NCI-H2029 treated with DMSO at 0.1 percent for 48 hours (cell line): Measurements from ENCODE around the gene PCDH12.
A peak's percentile ranks its signal among the peaks of the same experiment; 100 is the strongest.

ENCODE experiments used
- DNase-seq: peaks from one replicate; lab custom pipeline; 2025; lab: John Stamatoyannopoulos, UW

The PCDH12 gene

GRCh38 chr5:141958113-141958512, at the start of gene PCDH12:
PCDH12 (minus strand) TSS chr5:141958202; CDS start chr5:141957851, 351 bp downstream.
- no peak for DNase-seq

DNA sequence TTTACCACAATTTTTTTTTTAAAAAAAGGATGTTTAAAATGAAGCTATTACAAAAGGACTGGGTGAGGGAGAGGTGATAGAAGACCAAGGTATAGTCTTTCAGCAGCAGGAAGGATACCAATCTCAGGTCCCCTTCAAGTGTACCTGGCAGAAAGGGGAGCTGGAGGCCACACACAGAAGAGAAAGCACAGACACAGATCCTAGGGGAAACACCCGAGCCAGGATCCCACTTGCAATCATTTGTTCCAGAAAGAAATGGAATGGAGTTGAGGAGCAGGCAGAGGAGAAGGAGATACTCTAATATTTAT, 49.2 kb upstream of the PCDH12 start:
- no peak for DNase-seq

- DNase-seq: no peak
These were observed 48.6 kb upstream of the PCDH12 start for GRCh38 chr5:142006363-142007236.

DNA sequence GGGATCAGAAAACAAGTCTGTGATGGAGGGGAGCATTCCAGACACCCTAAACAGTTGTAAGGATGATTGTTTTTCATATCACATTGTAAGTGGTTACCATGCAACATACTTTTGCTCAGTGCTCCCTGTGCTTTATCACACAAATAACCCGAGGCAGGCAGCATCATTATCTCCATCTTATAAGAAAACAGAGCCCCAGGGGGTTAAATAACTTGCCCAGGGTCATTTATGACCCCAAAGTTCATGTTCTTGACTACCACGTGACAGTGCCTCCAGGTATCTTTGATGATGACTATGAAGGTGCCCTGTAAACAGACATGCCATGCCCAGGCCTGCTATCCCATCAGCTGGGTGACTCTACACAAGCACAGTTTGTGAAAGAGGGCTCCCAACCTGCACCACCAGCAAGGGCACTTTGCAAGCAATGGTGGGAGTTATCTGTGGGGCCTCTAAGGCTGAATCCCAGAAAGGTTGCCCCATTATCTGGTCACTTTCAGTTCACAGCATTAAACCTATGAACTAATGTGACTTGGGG, 45.3 kb upstream of the PCDH12 start:
- no peak for DNase-seq

DNA sequence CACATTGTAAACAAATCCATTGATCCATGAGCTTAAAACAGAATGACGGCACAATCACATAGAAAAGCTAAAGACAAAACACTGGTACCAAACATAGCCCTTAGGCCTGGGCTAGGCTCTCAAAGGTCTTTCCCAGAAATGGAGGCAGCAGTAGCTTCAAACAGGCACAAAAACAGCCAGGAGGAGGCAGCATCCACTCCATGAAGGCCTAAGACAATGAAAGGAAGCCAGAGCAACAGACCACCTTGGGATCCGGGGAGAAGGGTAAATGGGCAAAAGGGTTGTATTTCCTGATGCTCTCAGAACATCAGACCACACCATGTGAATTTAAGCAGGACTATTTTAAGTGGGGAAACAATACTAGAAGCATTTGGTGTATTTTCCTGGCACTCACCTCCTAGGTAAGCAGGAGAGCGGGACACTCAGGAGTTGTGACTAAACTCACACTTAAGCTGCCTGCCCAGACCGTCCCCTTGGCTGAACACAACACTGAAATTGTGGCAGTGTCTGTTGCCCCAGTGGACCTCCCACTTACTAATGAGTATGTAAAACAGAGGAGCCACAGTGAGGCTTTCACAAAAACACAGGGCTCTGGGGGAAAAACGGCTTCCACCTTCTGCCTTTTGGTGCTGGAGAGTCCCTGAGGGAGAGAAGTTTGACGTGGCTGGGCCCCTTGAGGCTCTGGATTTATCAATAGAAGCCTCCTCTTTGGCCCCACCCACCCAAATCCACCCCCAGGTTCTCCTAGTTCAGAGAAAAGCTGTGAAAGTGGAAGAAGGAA, 42.9 kb upstream of the PCDH12 start:
- no peak for DNase-seq

DNA sequence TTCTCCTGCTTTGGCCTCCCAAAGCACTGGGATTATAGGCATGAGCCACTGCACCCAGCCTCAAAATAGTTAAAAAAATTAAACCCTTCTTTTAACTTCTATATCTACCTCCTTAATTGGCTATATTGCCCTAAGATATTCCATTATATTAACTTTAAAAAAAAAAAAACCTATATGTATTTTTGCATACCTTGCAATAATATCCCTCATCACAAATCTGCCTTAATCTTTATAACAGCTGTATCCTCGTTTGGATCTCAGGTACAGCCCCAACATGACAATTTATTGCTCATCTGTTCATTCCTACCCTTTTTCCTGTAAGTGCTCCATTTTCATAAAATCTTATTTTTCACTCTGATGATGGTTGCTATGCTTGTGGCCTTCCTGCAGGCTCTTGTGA, 42.2 kb upstream of the PCDH12 start:
- no peak for DNase-seq

- DNase-seq: no peak
These were observed 39.5 kb upstream of the PCDH12 start for GRCh38 chr5:141997358-141997960.

- DNase-seq: no peak
These were observed 37.7 kb upstream of the PCDH12 start for GRCh38 chr5:141995656-141996055.

- no peak for DNase-seq
These were observed 36.6 kb upstream of the PCDH12 start for GRCh38 chr5:141994511-141995136.

- peak; percentile 54 for DNase-seq
These were observed 34.5 kb upstream of the PCDH12 start for GRCh38 chr5:141992349-141992963.

DNA sequence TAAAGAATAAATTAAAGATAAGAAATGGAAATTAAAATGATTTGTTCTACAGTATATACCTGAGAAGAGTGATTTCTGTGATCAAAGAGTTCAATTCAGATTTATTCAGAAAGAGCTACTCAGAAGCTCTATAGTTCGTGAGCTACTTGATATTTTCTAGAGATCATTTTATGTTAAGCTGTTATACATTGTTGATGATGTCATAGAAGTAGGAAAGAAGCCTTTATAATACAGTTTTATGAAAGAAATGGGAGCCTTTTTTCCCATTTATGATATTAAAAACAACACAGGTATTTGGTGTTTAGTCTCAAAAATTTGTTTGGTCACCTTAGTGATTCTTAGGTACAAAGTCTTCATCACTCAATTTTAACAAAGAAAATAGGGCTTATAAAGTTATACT, 31.7 kb upstream of the PCDH12 start:
- DNase-seq: no peak

DNA sequence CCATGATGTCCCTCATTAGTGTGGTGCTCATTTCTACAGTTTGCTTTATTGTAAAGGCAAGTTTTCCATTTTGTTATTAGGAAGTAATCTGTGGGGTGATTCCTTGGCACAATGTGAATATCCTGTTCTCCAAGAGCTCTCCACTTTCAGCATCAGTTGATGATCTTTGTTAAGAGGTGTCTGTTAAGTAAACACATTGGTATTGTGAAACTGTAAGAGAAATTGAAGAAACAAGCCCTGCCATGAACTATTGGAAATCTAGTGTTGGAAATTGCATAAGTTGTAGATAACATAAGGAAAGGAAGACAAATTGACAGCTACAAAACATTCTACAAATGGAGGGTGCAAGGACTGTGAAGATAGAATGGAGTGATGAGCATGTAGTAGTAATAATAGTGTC, 28.1 kb upstream of the PCDH12 start:
- DNase-seq: no peak

DNA sequence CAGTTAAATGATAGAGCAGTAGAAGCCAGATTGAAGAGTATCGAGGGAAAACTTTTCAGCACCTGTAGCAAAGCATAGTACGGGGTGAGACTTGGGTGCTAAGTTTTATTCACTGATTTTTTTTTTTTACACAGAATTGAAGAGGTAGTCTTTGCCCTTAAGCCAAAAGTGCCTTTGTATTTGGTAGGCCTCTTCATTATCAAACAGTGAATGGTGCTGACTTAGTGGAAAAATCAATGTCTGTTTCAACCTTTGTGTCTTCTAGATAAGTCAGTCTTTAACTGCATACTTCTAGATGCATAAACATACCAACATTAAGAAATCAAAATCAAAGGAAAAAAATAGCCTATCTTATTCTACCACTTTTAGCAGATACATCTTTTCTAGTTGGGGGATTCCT, 24.6 kb upstream of the PCDH12 start:
- DNase-seq: no peak

DNA sequence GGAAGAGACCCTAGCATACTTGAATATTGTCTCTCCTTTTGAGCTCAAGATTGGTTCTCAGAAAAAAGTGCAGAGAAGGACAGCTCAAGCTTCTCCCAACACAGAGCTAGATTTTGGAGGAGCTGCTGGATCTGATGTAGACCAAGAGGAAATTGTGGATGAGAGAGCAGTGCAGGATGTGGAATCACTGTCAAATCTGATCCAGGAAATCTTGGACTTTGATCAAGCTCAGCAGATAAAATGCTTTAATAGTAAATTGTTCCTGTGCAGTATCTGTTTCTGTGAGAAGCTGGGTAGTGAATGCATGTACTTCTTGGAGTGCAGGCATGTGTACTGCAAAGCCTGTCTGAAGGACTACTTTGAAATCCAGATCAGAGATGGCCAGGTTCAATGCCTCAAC, 20.4 kb upstream of the PCDH12 start:
- DNase-seq: no peak

- no peak for DNase-seq
These were observed 18.2 kb upstream of the PCDH12 start for GRCh38 chr5:141976176-141976575.

DNA sequence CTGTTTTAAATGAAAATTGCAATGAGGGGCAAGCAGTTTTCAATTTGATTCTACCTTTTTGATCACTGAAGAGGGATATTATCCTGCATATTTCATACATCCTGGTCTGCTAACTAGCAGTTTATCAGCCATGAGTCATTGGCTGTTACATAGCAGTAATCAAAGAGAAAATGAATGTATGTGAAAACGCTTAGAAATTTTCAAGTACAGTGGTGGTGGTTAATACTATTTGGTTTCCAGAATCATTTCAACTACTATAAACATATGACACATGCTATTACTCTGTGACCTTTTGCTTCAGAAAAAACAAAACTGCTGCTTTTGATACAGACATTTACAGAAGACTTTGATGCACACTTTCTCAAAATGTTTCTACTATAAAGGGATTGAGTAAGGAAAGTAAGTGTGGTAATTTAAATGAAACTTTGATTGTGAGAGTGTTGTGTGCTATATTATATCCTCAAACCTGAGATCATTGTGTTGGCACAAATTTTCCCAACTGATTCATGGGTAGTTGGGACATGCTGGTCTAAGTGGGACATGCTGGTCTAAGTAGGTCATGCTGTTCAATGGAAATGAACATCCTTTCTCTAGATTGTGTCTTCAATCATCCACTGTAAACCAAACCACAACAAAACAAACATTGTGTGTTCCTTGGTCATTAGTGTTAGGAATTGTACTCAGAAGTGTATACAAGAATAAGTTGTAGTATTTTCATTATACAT, 16.0 kb upstream of the PCDH12 start:
- DNase-seq: no peak

DNA sequence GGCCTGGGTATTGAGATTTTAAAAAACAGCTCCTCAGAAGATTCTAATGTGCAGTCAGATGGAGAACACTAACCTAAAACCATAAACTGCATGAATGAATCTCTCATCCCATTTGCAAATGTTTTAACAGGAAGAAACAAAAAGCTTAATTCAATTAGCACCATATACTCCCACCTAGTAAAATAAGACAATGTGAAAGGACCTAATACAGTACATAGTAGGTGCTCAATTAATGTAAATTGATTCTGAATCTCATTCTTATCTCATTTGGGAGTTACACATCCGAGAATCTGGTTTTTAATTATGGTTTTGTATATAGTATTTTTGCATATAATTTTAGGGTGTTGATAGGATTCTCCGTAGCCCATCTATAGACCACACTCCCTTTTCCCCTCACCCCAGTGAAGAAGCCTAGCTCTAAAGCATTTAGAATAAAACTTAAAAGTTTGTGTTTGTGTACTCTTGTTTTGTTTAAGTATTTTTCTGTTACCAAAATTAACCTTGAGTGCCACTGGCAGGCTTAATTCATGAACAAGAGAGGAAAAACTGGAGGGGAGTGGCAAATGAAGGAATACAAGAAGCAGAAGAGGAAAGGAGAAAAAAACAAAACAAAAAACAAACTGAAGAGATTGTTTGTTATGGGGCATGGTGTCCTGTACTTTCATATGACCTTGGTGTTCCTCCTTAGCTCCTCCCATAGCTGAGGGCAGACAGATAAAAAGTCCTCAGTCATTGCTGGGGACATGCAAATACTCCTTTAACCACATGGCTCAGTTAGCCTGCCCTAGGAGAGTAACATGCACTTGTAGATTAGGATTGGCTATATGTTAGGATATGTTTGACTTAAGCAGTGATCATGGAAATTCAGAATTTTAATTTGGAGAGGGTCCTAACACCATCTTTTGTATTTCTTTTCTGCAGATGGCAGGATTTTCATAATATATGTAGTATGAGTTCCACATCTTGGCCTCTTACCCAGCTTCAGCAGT, 12.1 kb upstream of the PCDH12 start:
- no peak for DNase-seq

DNA sequence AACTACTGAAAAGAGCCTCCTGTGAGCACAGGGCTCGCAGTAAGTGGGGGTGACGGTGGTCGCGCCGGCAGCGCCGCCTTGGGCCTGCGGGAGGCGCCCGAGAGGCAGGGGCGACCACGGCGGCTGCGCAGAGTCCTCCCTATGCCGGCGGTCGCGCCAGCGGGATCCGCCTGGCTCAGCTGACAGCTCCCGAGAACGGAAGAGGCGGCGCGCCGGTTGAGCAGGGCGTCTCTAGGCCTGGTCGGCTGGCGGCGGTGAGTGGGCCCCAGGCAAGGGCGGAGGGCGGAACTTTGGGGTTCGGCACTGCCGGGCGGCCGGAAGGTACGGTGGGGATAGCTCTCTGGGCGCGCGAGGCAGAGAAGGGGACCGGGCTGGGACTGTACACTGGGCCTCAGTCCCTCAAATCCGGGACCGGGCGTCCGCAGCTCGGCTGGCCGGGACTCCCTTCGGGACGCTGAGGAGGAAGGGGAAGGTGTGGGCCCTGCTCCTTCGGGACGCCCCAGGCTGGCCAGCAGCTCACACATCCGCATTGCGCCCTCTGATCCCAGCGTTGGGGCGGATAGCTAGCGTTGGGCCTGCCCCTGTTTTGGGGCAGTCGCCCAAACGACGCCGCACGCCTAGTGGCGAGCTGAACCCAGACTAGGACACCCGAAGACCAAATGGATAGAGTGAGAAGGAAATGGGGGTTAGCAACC, 11.1 kb upstream of the PCDH12 start, which contains the start of gene RNF14:
Gene RNF14 (plus strand): TSS at position 192 of the 695 bp plus-strand sequence. CDS start 4,484 bp downstream, outside the sequence.
- peak; percentile 80 for DNase-seq

- no peak for DNase-seq
These were observed 8.9 kb upstream of the PCDH12 start for GRCh38 chr5:141966963-141967333.
